ENCODE results near the gene DUSP8. TPM values are rescaled to one million over a fixed set of nuclear protein-coding genes. Genes with fewer than 3 reads are reported as not detected.
"Not testable (repeated sequence)": the region's sequence is repeated elsewhere in the genome, so short reads cannot be mapped to it uniquely, and the experiment has no call there.

DUSP8 gene
- total RNA-seq, 5 donors from 2014 or later (not counting 1 experiment from before 2014, with no cell fraction given), result 5.2 to 64.3 (median 8.7) TPM

GRCh38 chr11:1513326-1514296, 58.5 kb downstream of the DUSP8 start:
- no peak overlapping the region for H3K27ac ChIP-seq (ENCODE audit: low read length)
- peaks cover 3 to 5% of the 10 kb centered on the region in 2 donors for H3K36me3 ChIP-seq (ENCODE audit: control insufficient read depth in 2 of 2, extremely low read depth in 1 of 2, insufficient read depth in 1 of 2, low read length in 1 of 2)
- no peaks in the 10 kb centered on the region for H3K9me3 ChIP-seq
- H3K27me3 ChIP-seq (replicated peaks in 1 of 2; ENCODE audit: control insufficient read depth in 2 of 2, extremely low read depth in 1 of 2, insufficient read depth in 2 of 2, low read length in 1 of 2), result no peaks in the 10 kb centered on the region
- no peak overlapping the region for H3K4me3 ChIP-seq (ENCODE audit: control insufficient read depth in 1 of 2, extremely low read depth in 1 of 2, low read length in 1 of 2)
- Mint-ChIP-seq H3K36me3 (peaks cover 6% of the 10 kb centered on the region), H3K9me3 (no peaks in the 10 kb centered on the region), H3K27me3 (no peaks in the 10 kb centered on the region), H3K4me1 (peaks cover 65 to 82% (median 74%) of the 10 kb centered on the region in 3 donors), H3K27ac (peak overlapping the region; percentile 2 to 3), H3K4me3 (no peak overlapping the region)
- WGBS (ENCODE audit: insufficient coverage), result 86% methylated on average over 21 of the region's 23 CpGs
- ChIA-PET CTCF (interaction anchor here in 1 of 2 donors (0.9 kb wide), 1 partner anchor 311 kb away, joined by 3 read pairs; no protein-coding TSS in a partner anchor), POLR2A (no interaction called here)
- no peak for ATAC-seq (replicated peaks in 1 of 4)
- no peak for DNase-seq
- peaks cover 0 to 65% of the 10 kb centered on the region in 2 experiments for H3K4me1 ChIP-seq (ENCODE audit: control insufficient read depth in 1 of 2, extremely low read depth in 1 of 2, insufficient read depth in 2 of 2, low read length in 2 of 2)

GRCh38 chr11:1512531-1513258, 59.4 kb downstream of the DUSP8 start:
- POLR2A ChIA-PET; H3K9me3 Mint-ChIP-seq; H3K27ac Mint-ChIP-seq; H3K9me3 ChIP-seq; H3K27me3 Mint-ChIP-seq; H3K4me3 Mint-ChIP-seq; ATAC-seq (replicated peaks in 1 of 4); H3K36me3 Mint-ChIP-seq; H3K4me3 ChIP-seq (ENCODE audit: control insufficient read depth in 1 of 2, extremely low read depth in 1 of 2, low read length in 1 of 2); H3K27ac ChIP-seq (ENCODE audit: low read length); H3K36me3 ChIP-seq (ENCODE audit: control insufficient read depth in 2 of 2, extremely low read depth in 1 of 2, insufficient read depth in 1 of 2, low read length in 1 of 2); H3K27me3 ChIP-seq (replicated peaks in 1 of 2; ENCODE audit: control insufficient read depth in 2 of 2, extremely low read depth in 1 of 2, insufficient read depth in 2 of 2, low read length in 1 of 2); CTCF ChIA-PET: not testable (repeated sequence)
- H3K4me1 ChIP-seq (ENCODE audit: control insufficient read depth in 1 of 2, extremely low read depth in 1 of 2, insufficient read depth in 2 of 2, low read length in 2 of 2), result peaks cover 0 to 66% of the 10 kb centered on the region in 2 experiments
- peak in 2 of 35 experiments; percentile 8 to 46 for DNase-seq
- 83% methylated on average over 2 of the region's 9 CpGs for WGBS (ENCODE audit: insufficient coverage)
- H3K4me1 Mint-ChIP-seq, result peaks cover 66 to 78% (median 69%) of the 10 kb centered on the region in 3 donors

GRCh38 chr11:1511937-1512496, 60.1 kb downstream of the DUSP8 start:
- Histone ChIP-seq H3K36me3 (ENCODE audit: control insufficient read depth in 2 of 2, extremely low read depth in 1 of 2, insufficient read depth in 1 of 2, low read length in 1 of 2) (peaks cover 3 to 5% of the 10 kb centered on the region in 2 donors), H3K27ac (ENCODE audit: low read length) (no peak overlapping the region), H3K4me1 (ENCODE audit: control insufficient read depth in 1 of 2, extremely low read depth in 1 of 2, insufficient read depth in 2 of 2, low read length in 2 of 2) (peaks cover 0 to 66% of the 10 kb centered on the region in 2 experiments), H3K9me3 (no peaks in the 10 kb centered on the region), H3K27me3 (replicated peaks in 1 of 2; ENCODE audit: control insufficient read depth in 2 of 2, extremely low read depth in 1 of 2, insufficient read depth in 2 of 2, low read length in 1 of 2) (no peaks in the 10 kb centered on the region), H3K4me3 (ENCODE audit: control insufficient read depth in 1 of 2, extremely low read depth in 1 of 2, low read length in 1 of 2) (no peak overlapping the region)
- DNase-seq (no peak), ATAC-seq (replicated peaks in 1 of 4) (no peak)
- WGBS (ENCODE audit: insufficient coverage), result 88% methylated on average over 7 of the region's 12 CpGs
- Mint-ChIP-seq H3K4me3 (no peak overlapping the region), H3K36me3 (peaks cover 6% of the 10 kb centered on the region), H3K27me3 (no peaks in the 10 kb centered on the region), H3K27ac (no peak overlapping the region), H3K9me3 (no peaks in the 10 kb centered on the region), H3K4me1 (peaks cover 64 to 75% (median 65%) of the 10 kb centered on the region in 3 donors)
- CTCF ChIA-PET, result no interaction called here
- POLR2A ChIA-PET, result no interaction called here

GRCh38 chr11:1510928-1511327, 61.1 kb downstream of the DUSP8 start:
- Mint-ChIP-seq H3K9me3 (no peaks in the 10 kb centered on the region), H3K4me1 (peaks cover 57 to 72% (median 63%) of the 10 kb centered on the region in 3 donors), H3K4me3 (no peak overlapping the region)

GRCh38 chr11:1510351-1510750, 61.7 kb downstream of the DUSP8 start:
- ATAC-seq (replicated peaks in 1 of 4); DNase-seq; H3K27me3 ChIP-seq (replicated peaks in 1 of 2; ENCODE audit: control insufficient read depth in 2 of 2, extremely low read depth in 1 of 2, insufficient read depth in 2 of 2, low read length in 1 of 2); POLR2A ChIA-PET; H3K9me3 Mint-ChIP-seq; H3K27ac Mint-ChIP-seq; H3K27me3 Mint-ChIP-seq; H3K27ac ChIP-seq (ENCODE audit: low read length); H3K36me3 ChIP-seq (ENCODE audit: control insufficient read depth in 2 of 2, extremely low read depth in 1 of 2, insufficient read depth in 1 of 2, low read length in 1 of 2); H3K9me3 ChIP-seq; H3K36me3 Mint-ChIP-seq; CTCF ChIA-PET; H3K4me3 Mint-ChIP-seq; H3K4me3 ChIP-seq (ENCODE audit: control insufficient read depth in 1 of 2, extremely low read depth in 1 of 2, low read length in 1 of 2): not testable (repeated sequence)
- peaks cover 53 to 68% (median 58%) of the 10 kb centered on the region in 3 donors for H3K4me1 Mint-ChIP-seq
- peaks cover 0 to 61% of the 10 kb centered on the region in 2 experiments for H3K4me1 ChIP-seq (ENCODE audit: control insufficient read depth in 1 of 2, extremely low read depth in 1 of 2, insufficient read depth in 2 of 2, low read length in 2 of 2)
- WGBS (ENCODE audit: insufficient coverage), result no CpG with 5 or more reads among the region's 18 CpGs

More at GRCh38 chr11:1510928-1511327, 61.1 kb downstream of the DUSP8 start:
- Histone ChIP-seq H3K4me3 (ENCODE audit: control insufficient read depth in 1 of 2, extremely low read depth in 1 of 2, low read length in 1 of 2) (no peak overlapping the region), H3K36me3 (ENCODE audit: control insufficient read depth in 2 of 2, extremely low read depth in 1 of 2, insufficient read depth in 1 of 2, low read length in 1 of 2) (peaks cover 3 to 5% of the 10 kb centered on the region in 2 donors), H3K4me1 (ENCODE audit: control insufficient read depth in 1 of 2, extremely low read depth in 1 of 2, insufficient read depth in 2 of 2, low read length in 2 of 2) (peaks cover 0 to 64% of the 10 kb centered on the region in 2 experiments), H3K27ac (ENCODE audit: low read length) (no peak overlapping the region), H3K27me3 (replicated peaks in 1 of 2; ENCODE audit: control insufficient read depth in 2 of 2, extremely low read depth in 1 of 2, insufficient read depth in 2 of 2, low read length in 1 of 2) (no peaks in the 10 kb centered on the region), H3K9me3 (no peaks in the 10 kb centered on the region)
- ATAC-seq (replicated peaks in 1 of 4), result no peak
- Mint-ChIP-seq H3K27me3 (no peaks in the 10 kb centered on the region), H3K27ac (no peak overlapping the region), H3K36me3 (peaks cover 6% of the 10 kb centered on the region)
- 87% methylated on average over 10 of the region's 11 CpGs for WGBS (ENCODE audit: insufficient coverage)
- ChIA-PET CTCF (no interaction called here), POLR2A (interaction anchor here in 1 of 2 donors (0.7 kb wide), 1 partner anchor 244 kb away, joined by 3 read pairs; no protein-coding TSS in a partner anchor)
- no peak for DNase-seq

- POLR2A ChIA-PET, result no interaction called here
- peaks cover 6% of the 10 kb centered on the region for H3K36me3 Mint-ChIP-seq
- no peak overlapping the region for H3K4me3 Mint-ChIP-seq
- no peaks in the 10 kb centered on the region for H3K9me3 ChIP-seq
- no peaks in the 10 kb centered on the region for H3K27me3 Mint-ChIP-seq
- peak overlapping the region in 1 of 2 donors; percentile 8 for H3K27ac Mint-ChIP-seq
- no peaks in the 10 kb centered on the region for H3K9me3 Mint-ChIP-seq
- H3K27me3 ChIP-seq (replicated peaks in 1 of 2; ENCODE audit: control insufficient read depth in 2 of 2, extremely low read depth in 1 of 2, insufficient read depth in 2 of 2, low read length in 1 of 2), result no peaks in the 10 kb centered on the region
- H3K4me3 ChIP-seq (ENCODE audit: control insufficient read depth in 1 of 2, extremely low read depth in 1 of 2, low read length in 1 of 2), result no peak overlapping the region
- DNase-seq, result no peak
- no peak overlapping the region for H3K27ac ChIP-seq (ENCODE audit: low read length)
- CTCF ChIA-PET, result no interaction called here
- 92% methylated on average over 6 of the region's 20 CpGs for WGBS (ENCODE audit: insufficient coverage)
- ATAC-seq (replicated peaks in 1 of 4), result no peak
- peaks cover 0 to 57% of the 10 kb centered on the region in 2 experiments for H3K4me1 ChIP-seq (ENCODE audit: control insufficient read depth in 1 of 2, extremely low read depth in 1 of 2, insufficient read depth in 2 of 2, low read length in 2 of 2)
- H3K4me1 Mint-ChIP-seq, result peaks cover 53 to 66% (median 57%) of the 10 kb centered on the region in 3 donors
- H3K36me3 ChIP-seq (ENCODE audit: control insufficient read depth in 2 of 2, extremely low read depth in 1 of 2, insufficient read depth in 1 of 2, low read length in 1 of 2), result peaks cover 3 to 5% of the 10 kb centered on the region in 2 donors
These were observed 62.3 kb downstream of the DUSP8 start for GRCh38 chr11:1509626-1510255.

Data from T-cell (primary cell).